ENCODE data around the gene PTP4A2.

The PTP4A2 gene

GRCh38 chr1:31883357-31883942, 54.7 kb downstream of the PTP4A2 start:
- DNase-seq = no peak

DNA sequence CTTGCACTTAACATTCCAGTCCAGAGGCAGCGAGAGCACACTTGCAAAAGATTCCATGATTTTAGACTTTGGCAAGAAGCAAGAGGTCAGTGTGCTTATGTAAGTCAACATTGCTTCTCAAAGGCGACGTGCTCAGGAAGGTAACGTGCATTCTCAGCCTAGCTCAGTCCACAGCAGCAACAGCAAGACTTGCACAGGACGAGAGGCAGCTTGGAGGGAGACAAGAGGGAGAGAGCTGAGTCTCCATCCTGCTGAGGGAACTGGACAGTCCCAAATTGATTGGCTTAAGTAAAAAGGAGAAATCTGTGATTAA, 56.5 kb downstream of the PTP4A2 start:
- DNase-seq = no peak

DNA sequence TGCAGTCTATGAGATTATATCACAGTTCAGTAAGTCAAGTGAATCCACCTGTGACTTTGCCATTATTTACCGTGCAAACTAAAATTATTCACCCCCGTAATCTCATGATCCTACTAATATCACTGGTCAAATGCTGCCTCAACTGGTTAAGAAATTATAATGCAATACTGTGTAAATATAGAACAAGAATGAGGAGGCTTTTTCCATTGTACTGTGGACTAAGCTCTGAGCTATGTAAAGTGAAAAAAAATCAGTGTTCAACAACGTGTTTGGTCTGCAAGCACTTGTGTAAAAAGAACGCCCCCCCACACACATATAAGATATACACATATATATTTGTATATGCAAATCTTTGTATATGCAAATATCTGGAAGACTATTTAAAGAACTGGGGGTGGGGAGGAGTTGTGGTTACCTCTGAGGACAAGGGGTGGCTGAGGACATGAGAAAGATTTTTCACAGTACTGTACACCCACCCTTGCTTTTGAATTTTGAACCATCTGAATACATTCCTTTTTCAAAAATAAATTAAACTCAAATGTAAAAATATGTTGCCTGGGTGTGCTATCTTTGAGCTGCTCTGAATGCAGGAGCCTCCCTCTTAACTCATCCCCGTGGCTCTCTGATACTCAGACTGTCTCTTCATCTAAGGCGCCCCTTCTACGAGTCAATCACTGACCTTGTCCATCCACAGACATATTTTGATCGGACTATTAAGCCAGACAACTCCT, 57.0 kb downstream of the PTP4A2 start:
- DNase-seq = no peak

DNA sequence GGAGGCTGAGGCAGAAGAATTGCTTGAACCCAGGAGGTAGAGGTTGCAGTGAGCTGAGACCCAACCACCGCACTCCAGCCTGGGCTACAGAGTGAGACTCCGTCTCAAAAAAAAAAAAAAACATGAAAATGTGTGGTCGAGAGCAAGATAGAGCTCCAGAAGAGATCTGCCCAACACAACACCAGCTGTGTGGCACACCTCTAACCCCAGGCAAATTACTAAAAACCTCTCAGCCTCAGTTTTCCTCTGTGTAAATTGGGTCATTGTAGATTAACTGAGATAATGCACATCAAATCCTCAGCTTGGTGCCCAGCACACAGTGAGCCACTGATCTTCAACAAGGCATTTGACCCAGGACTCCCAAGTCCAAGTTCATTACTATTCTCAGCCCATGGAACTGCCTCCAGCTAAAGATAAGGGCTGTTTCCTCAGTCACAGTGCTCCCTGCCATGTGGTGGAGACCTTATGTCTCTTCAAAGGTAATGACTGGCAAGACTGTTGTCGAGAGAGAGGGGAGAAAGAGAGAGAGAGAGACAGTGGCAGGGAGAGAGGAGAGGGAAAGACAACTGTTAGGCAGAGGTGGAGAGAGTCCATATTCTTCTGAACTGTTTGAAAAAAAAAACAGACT, 58.1 kb downstream of the PTP4A2 start:
- DNase-seq = no peak

DNA sequence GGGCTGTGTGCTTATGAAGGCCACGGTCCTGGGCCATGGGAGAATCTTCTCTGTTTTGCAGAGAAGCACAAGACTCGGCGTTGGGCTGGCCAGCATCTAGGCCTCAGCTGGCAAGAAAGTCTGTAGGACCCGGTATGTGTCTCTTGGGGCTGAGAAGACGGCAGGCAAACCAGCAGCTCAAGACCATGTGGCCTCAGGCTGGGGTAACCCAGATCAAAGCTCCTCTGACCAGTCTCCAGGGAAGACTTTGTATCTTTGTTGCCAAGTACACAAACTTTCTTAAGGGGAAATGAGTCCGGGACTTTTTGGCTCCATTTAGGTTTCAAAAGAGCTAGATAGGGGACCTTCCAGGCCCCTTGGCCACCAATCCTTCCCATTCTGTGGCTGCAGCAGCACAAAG, 60.1 kb downstream of the PTP4A2 start:
- no peak for DNase-seq

- DNase-seq = no peak
Measured at GRCh38 chr1:31877544-31877943, 60.6 kb downstream of the PTP4A2 start.

DNA sequence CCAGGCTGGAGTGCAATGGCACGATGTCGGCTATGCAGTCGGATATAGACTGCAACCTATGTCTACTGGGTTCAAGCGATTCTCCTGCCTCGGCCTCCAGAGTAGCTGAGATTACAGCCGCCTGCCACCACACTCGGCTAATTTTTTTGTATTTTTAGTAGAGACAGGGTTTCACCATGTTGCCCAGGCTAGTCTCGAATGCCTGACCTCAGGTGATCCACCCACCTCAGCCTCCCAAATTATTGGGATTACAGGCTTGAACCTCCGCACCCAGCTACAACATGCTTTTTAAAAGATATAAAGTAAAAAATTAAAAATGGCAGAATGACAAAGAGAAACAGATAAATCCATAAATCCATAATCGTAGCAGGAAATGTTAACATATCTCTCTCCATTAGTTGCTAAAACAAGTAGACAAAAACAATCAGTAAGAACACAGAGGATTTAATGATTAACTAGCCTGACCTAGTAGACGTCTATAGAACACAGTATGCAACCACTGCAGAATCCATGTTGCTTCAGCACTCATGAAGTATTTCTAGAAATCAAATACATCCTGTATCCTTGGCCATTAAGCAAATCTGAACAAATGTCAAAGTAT, 62.4 kb downstream of the PTP4A2 start:
- no peak for DNase-seq

DNA sequence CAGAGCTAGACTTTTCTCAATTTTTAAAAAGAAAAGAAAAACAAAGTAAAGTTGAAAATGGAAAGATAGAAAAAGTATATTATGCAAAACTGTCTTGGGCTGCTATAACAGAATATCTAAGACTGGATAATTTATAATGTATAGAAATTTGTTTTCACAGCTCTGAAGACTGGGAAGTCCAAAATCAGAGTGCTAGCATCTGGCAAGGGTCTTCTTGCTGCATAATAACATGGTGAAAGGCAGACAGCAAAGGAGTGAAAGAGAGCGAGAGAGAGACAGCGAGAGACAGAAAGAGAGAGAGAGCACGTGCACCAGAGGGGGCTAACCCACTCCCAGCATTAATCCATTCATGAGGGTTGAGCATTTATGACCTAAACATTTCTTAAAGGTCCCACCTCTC, 63.2 kb downstream of the PTP4A2 start:
- DNase-seq = no peak

GRCh38 chr1:31872658-31873636, 65.2 kb downstream of the PTP4A2 start:
- DNase-seq = no peak

DNA sequence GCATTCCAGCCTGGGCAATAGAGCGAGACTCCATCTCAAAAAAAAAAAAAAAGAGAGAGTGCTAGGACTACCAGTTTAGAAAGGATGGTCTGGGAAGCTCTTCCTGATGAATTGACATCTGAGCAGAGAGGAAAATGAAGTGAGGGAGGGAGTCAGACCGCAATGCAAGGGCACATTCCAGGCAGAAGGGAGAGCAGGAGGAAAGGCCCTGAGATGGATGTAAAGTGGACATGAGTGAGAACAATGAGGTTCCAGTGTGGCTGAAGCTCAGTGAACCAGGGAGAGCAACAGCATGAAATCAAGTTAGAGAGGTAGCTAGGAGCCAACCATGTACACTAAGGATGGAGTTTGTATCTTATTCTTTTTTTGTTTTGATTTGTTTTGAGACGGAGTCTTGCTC, 66.5 kb downstream of the PTP4A2 start:
- no peak for DNase-seq

DNA sequence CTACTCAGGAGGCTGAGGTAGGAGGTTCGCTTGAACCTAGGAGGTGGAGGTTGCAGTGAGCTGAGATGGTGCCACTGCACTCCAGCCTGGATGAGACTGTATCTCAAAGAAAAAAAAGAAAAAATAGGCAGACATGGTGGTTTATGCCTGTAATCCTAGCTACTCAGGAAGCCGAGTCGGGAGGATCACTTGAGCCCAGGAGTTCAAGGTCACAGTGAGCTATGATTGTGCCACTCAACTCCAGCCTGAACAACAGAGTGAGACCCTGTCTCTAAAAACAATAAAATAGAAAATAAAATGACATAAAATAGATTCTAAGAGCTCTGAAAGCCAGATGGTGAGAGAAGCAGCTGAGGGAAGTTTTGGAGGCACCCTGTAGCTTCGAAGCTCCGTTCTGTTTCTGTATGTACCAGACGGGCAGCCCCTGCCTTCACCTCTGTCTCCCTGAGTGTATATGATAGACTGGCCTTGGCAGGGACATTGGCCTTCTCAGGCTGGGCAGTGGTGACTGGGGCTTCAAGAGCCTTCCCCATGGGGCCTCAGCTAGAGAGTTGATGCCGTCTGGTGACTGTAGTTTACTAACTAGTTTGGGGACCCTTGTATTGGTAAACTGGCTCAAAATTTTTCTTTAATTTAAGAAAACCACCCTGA, 68.0 kb downstream of the PTP4A2 start:
- DNase-seq = no peak

GRCh38 chr1:31869449-31869848, 68.7 kb downstream of the PTP4A2 start:
- no peak for DNase-seq

GRCh38 chr1:31868862-31869261, 69.3 kb downstream of the PTP4A2 start:
- no peak for DNase-seq

DNA sequence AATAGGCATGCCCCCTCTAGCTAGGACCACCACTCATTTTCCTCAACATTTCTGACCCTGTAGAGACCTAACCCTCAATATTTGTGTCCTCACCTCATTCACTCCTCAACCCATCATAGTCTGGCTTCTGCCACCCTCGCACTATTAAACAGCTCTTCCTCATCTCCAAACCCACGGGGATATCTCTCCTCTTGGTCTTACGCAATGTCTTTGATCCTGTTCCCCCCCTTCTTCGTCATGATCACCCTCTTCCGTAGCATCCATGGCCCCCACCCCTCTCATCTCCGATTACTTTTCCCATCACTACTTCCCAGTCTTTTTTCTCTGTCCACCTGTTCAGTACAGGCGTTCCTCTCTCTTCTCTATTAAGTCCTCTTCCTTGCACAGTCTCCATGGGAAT, 70.6 kb downstream of the PTP4A2 start:
- no peak for DNase-seq

DNA sequence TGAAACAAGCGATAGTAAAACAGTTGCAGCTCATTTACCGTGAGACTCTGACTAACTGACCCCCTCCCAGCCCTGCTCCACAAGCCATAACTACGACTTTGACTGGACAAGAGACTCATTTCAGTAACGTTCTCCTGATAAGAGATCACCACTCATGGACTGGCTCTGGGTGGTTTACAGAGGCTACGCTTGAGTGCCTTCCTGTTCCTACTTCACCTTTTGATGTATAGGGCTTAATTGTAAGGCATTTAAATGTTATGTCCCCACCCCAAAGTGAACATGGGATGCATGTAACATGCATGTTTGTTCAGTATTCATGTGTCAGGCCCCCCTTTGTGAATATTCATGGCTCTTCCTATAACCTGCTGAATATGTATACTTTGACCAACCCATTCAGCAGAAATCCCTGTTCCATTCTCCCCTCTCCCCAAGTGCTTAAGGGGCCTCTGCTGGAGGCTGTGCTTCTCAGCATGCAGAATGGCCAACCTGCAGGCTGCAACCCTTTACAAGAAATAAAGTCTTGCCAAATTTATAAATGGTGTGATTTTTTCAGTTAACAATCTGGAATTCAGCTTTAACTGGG, 71.6 kb downstream of the PTP4A2 start:
- DNase-seq = no peak

GRCh38 chr1:31865728-31866449, 72.3 kb downstream of the PTP4A2 start:
- DNase-seq = no peak

GRCh38 chr1:31862071-31862470, 76.1 kb downstream of the PTP4A2 start:
- DNase-seq = no peak

- no peak for DNase-seq
Measured at GRCh38 chr1:31861346-31861745, 76.8 kb downstream of the PTP4A2 start.

- DNase-seq = no peak
Measured at GRCh38 chr1:31860581-31860980, 77.6 kb downstream of the PTP4A2 start.

DNA sequence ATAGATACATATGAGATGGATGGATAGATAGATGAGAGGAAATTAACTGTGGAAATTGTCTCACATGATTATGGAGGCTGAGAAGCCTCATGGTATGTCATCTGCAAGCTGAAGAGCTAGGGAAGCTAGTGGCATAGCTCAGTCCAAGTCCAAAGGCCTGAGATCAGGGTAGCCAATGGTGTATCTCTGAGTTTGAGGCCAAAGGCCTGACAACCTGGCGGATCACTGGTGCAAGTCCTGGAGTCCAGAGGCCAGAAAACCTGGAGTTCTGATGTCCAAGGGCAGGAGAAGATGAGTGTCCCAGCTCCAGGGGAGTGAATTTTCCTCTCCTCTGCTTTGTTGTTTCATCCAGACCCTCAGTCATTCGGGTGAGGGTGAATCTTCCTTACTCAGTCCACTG, 78.4 kb downstream of the PTP4A2 start:
- DNase-seq = no peak

DNA sequence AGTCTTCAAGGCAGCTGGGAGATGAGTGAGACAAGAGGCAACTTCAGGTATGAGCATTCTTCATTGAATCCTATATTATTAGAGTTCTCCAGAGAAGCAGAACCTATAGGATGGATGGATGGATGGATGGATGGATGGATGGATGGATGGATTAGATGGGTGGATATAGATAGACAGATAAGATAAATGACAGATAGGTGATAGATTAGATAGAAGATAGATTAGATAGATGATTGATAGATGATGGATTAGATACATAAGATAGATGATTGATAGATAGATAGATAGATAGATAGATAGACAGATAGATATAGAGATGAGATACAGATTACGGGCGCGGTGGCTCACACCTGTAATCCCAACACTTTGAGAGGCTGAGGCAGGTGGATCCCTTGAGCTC, 79.1 kb downstream of the PTP4A2 start:
- no peak for DNase-seq

Measured in activated naive CD4-positive, alpha-beta T cell treated with Interleukin-2 at 50 U/mL for 16 hours (primary cell).